ENCODE data around the gene SLC35F2.
A peak's percentile ranks its signal among the peaks of the same experiment; 100 is the strongest.
"Not testable (repeated sequence)": the region's sequence is repeated elsewhere in the genome, so short reads cannot be mapped to it uniquely, and the experiment has no call there.

The SLC35F2 gene

GRCh38 chr11:107858217-107859070 is at the start of gene SLC35F2:
SLC35F2 (minus strand) TSS chr11:107858787; CDS start chr11:107858767, 20 bp downstream.
- DNase-seq = peak; percentile 67

DNA sequence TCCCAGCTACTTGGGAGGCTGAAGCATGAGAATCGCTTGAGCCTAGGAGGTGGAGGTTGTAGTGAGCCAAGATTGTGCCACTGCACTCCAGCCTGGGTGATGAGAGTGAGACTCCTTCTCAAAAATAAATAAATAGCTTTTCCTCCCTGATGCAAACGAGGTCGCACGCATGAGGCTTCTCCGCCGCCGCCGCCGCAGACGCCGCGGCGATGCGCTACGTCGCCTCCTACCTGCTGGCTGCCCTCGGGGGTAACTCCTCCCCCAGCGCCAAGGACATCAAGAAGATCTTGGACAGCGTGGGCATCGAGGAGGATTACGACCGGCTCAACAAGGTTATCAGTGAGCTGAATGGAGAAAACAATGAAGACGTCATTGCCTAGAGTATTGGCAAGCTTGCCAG is 49.6 kb upstream of the SLC35F2 start:
- DNase-seq = no peak

DNA sequence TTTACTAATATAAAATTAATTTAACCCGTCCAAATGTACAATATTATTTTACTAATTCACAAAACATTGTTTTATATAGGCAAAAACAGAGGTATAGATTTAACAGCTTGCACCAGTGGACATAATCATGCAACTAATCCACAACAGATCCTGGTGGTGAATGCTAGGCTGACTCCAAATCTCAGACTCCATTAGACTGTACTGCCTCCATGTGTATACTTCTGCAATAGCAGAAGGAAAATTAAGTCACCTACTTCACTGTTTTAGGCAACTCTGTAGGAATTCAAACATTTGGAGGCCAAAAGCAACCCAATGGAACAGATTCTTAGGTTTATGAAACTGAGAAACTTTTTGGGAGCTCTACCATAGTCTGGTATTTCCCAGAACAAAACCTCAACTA is 39.7 kb upstream of the SLC35F2 start:
- DNase-seq = peak; percentile 56

DNA sequence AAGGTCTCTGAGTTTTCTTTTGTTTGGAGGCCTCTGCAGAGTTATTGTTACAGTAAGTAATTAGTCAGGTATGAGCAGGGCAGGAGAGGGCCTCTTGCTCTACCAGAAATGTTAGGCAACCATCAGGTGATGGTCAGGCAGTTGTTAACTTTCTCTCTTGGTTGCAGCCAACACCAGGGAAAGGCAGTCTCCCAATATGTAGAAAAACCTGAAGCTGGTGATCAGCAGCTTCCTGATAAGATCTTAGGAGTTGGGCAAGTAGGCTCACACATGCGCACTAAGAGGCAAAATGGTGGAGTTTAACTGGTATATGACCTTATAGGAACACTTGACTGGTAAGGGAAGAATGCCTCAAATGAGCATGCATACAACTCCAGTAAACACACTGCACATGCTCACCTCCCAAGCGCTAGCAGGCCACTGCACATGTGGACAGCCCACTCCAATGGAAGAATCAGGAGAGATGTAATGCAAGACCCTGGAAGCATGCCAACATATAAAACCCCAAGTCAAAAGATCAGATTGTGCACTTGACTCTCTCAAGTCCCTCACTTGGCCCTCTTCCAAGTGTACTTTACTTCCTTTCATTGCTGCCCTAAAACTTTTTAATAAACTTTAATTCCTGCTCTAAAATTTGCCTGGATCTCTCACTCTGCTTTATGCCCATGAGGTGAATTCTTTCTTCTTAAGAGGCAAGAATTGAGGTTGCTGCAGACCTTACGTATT is 23.7 kb upstream of the SLC35F2 start:
- DNase-seq = no peak

GRCh38 chr11:107881471-107881870 is 22.9 kb upstream of the SLC35F2 start:
- DNase-seq = not testable (repeated sequence)

- DNase-seq = no peak
These were observed 17.6 kb upstream of the SLC35F2 start for GRCh38 chr11:107876141-107876540.

DNA sequence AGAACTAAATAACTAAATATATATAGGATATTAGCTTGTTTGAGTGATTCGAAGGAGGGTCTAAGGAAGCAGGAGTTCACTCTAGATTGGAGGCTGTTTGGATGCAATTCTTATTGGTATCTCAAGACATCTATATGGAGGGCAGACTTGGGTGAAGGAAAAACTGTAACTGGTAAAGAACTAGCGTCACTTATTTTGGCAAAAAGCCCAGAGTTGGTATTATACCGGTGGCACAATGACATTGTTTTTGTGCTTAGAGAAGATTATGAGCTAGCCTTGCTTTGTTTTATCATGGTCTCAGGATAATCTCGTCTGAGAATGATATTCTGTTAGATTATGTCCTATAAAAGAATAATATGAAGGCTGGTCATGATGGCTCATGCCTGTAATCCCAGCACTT is 6.0 kb upstream of the SLC35F2 start:
- DNase-seq = no peak

DNA sequence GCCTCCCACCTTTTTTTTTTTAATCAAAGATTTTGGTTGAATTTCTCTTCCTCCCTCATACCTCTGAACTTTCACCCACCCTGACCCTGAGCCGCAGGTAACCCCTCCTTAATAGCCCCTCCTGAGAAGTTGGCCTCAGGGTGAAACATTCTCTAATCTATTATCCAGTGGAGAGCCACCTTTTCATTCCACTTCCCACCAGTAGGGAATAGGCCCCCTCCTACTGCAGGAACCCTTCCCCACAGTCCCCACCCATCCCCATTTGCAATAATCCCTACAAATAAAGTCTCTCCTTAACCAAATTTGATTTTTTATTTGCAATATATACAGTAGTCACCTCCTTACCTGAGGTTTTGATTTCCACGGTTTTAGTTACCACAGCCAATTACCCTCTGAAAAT is 2.1 kb upstream of the SLC35F2 start:
- DNase-seq = no peak

DNA sequence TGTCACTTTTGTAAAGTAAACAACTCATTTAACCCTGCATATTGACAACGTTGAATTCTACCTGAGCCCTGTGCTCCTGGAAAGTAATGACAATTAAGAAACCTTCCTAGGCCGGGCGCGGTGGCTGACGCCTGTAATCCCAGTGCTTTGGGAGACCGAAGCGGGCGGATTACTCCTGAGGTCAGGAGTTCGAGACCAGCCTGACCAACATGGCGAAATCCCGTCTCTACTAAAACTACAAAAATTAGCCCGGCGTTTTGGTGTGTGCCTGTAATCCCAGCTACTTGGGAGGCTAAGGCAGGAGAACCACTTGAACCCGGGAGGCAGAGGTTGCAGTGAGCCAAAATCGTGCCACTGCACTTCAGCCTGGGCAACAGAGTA is 1.6 kb upstream of the SLC35F2 start:
- DNase-seq = not testable (repeated sequence)

DNA sequence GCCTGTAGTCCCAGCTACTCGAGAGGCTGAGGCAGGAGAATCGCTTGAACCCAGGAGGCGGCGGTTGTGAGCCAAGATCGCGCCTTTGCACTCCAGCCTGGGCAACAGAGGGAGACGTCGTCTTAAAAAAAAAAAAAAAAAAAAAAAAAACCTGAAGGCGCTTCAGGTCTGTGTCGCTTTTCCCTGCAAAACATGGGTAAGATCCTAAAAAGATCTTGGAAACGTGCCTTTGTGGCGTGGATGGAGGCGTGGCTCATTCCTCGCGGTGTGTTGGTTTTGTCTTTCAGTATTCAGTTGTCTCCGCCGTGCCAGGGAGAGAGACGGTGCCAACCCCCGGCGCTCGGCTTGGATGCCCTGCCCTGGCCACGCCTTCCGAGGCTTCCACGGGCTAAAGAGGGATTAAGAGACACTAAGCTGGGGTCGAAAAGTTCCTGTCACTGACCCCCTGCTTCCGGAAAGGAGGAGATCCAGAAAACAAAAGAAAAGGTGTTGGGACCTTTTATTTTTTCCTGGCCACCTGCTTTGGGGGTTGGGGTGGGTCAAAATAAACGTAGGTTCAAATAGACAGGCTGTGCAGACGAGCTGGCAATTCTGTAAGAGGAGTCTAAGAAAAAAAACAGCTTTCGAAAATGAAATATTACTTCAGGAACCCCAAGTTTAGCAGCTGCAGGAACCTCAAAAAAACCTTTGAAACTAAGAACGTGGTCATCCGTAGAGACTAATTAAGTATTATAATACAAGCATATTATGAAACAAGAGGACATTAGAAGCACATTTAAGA is 1.1 kb upstream of the SLC35F2 start:
- DNase-seq = no peak

DNA sequence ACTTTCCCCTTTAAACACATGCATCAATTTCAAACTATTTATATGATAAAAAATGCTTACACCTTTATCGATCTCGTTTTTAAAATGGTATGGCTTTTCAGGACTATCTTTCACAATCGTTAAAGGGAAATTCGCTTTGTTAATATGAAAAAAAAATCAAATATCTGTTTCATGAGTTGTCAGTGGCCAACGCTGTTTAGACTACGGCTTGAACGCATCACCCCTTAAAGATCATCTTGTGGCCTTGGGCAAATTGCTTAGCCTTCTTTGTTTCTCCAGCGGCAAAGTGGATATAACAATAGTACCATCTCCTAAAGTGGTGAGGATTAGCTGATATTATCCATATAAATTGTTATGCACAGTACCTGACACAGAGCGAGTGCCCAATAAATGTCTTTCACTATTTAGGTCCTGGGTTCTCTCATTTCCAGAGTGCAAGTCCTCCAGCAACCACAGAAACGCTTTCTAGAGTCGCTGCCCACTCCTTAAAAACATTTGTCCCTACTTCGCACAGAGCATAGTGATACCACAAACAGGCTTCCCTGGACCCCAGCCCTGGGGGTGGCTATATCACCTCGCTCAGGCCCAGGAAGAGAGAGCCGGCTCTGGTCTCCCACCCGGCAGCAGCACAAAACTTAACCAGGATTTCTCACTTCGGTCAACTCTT is 904 bp downstream of the SLC35F2 start:
- DNase-seq = peak; percentile 36

DNA sequence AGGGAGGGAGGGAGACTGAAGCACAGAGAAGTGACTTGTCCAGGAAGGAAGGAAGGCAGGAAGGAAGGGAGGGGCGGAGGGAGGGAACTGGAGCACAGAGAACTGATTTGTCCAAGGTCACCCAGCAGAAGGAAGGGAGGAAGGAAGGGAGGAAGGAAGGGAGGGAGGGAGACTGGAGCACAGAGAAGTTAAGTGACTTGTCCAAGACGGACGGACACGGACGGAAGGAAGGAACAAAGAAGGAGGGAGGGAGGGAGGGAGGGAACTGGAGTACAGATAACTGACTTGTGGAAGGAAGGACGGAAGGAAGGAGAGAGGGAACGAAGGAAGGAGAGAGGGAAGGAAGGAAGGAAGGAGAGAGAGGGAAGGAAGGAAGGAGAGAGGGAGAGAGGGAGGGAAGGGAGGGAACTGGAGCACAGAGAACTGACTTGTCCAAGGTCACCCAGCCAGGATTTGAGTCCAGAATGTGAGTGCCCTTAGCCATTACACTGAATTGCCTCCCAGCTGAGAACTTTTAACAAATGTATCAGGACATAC is 1.5 kb downstream of the SLC35F2 start:
- DNase-seq = peak; percentile 20

- DNase-seq = no peak
These were observed 2.2 kb downstream of the SLC35F2 start for GRCh38 chr11:107856180-107856980.

DNA sequence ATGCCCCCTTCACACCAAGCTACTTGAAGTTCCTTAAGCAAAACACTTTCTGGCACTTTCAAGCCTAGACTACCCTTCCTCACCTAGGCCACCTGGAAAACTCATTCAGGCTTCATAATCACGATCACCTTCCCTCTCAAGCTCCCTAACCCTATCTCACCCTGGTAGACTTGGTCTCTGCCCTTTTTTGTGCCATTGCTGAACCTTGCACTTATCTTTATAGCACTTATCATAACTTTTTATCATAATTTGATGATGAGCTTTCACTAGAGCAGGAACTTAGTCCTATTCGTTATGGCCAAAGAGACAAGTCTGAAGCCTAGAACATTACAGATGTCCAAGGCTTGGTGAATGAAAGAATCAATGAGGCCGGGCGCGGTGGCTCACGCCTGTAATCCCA is 5.5 kb downstream of the SLC35F2 start:
- DNase-seq = no peak

GRCh38 chr11:107851704-107852310 is 6.8 kb downstream of the SLC35F2 start:
- no peak for DNase-seq

DNA sequence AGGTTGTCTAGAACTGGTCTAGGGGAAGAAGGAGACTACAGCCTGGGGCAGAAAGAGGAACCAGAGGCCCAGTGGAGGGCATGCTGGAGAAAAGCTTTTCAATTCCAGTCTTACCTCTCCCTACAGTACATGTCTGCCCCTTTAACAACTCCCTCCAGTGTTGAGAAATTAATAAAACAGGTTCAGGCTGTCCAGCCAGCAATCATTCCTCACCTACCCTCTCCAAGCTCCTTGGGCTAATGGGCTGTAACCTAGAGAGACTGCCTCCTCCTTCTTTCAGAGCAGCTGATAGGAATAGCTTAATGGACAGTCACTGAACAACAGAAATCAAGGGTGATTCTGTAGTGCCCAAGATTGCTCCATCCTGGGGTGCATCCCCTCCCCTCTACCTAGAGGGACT is 8.8 kb downstream of the SLC35F2 start:
- no peak for DNase-seq

GRCh38 chr11:107848345-107848744 is 10.2 kb downstream of the SLC35F2 start:
- DNase-seq = no peak

GRCh38 chr11:107847184-107847583 is 11.4 kb downstream of the SLC35F2 start:
- no peak for DNase-seq

DNA sequence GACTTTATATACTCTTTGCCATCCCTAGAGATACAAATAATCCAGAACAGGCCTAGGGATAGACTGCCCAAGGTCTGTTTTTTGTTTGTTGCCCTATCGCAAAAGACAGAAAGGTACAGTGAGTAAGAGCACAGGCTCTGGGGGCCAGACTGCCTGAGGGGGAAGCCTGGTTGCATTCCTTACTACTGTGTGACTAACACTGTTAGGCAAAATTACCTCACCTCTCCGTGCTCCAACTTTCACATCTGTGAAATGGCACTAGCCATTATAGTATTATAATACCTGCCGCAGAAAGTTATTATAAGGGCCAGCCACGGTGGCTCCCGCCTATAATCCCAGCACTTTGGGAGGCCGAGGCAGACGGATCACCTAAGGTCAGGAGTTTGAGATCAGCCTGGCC is 14.5 kb downstream of the SLC35F2 start:
- peak; percentile 63 for DNase-seq

DNA sequence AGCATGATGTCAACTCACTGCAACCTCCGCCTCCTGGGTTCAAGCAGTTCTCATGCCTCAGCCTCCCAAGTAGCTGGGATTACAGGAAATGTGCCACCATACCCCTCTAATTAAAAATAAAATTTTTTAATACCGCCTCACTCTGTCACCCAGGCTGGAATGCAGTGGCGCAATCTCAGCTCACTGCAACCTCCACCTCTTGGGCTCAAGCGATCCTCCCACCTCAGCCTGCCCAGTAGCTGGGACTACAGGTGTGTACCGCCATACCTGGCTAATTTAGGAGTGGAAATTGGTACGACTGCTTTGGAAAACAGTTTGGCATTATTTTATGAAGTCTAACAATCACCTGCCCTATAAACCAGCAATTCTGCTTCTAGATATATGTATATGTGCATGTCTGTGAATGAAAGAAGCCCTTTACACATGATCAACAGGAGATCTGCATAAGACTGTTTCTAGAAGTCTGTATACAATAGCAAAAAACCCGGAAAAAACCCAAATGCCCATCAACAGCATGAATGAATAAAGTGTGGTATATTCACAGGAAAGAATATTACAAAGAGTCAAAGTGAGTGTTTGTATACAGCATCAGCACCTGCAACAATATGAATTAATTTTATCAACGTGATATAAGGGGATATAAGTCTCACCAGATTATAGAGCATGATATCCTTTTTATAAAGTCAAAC is 16.0 kb downstream of the SLC35F2 start:
- DNase-seq = no peak

- no peak for DNase-seq
These were observed 18.5 kb downstream of the SLC35F2 start for GRCh38 chr11:107840129-107840484.

Data from HCEC 1CT (cell line).